ENCODE results near the gene CDK6.

DNA sequence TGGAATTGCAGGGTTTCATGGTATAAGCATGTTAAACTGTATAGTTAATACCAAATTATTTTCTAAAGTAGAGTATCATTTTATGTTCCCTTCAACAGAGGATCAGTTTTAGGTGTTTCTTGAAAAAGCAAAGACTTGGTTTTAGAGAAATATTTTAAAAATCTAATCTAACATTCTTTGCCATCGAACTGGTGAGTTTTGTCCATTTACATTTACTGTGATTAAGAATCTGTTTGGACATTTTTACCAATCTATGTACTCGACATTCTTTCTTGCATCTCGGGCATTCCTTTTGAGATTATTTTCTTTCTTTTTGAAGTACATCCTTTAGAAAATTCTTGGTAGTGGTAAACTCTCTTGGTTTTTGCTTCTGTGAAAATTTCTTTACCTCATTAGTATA, 131.5 kb downstream of the CDK6 start:
- TF ChIP-seq, protein P1, sequence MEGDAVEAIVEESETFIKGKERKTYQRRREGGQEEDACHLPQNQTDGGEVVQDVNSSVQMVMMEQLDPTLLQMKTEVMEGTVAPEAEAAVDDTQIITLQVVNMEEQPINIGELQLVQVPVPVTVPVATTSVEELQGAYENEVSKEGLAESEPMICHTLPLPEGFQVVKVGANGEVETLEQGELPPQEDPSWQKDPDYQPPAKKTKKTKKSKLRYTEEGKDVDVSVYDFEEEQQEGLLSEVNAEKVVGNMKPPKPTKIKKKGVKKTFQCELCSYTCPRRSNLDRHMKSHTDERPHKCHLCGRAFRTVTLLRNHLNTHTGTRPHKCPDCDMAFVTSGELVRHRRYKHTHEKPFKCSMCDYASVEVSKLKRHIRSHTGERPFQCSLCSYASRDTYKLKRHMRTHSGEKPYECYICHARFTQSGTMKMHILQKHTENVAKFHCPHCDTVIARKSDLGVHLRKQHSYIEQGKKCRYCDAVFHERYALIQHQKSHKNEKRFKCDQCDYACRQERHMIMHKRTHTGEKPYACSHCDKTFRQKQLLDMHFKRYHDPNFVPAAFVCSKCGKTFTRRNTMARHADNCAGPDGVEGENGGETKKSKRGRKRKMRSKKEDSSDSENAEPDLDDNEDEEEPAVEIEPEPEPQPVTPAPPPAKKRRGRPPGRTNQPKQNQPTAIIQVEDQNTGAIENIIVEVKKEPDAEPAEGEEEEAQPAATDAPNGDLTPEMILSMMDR (conservative IDR thresholded peaks at IDR 0.05; ENCODE audit: low read depth, low read length), result no peak
- no peak for TF ChIP-seq EZH2 (IDR thresholded peaks at IDR 0.05; ENCODE audit: low read length, unreplicated experiment)
